ENCODE results near the gene GPATCH1.
"Not testable (repeated sequence)": the region's sequence is repeated elsewhere in the genome, so short reads cannot be mapped to it uniquely, and the experiment has no call there.

GPATCH1 gene

DNA sequence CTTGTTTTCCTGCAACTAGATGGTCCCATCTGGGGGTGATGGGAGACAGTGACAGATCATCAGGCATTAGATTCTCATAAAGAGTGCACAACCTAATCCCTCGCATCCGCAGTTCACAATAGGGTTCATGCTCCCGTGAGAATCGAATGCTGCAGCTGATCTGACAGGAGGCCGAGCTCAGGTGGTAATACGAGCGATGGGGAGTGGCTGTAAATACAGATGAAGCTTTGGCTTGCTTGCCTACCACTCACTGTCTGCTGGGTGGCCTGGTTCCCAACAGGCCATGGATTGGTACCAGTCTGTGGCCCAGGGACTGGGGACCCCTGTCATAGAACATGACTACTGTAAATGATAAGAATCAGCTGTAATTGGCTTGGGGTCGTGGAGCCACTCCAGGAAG lies 78.9 kb downstream of the GPATCH1 start:
- no peak for ATAC-seq

DNA sequence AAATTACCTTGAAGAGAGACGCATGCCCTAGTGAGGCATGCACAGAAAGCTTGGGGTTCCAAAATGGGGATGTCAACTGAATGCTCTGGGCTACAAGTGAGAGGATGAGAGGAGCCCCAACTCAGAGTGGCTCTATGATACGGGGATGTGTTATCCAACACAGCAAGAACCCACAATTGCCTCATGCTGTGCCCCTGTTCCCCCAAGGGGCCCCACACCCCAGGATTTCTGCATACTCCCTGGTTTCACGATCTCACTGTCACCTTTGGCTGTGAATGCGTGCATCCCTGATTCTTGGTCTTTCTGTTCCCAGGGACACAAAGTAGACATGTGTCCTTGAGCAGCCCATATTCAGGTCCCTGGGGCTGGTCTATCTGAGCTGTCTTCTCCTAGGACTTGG lies 80.2 kb downstream of the GPATCH1 start:
- ATAC-seq: no peak

DNA sequence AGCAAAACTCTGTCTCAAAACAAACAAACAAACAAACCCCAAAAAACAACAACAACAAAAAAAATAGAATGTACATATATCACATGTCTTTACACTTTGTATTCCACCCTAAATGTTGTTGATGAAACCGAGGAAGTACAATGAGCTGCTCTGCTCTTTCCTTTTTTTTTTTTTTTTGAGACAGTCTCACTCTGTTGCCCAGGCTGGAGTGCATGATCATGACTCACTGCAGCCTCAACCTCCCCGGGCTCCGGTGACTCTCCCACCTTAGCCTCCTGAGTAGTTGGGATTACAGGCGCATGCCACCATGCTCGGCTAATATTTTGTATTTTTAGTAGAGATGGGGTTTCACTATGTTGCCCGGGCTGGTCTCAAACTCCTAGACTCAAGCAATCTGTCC lies 82.5 kb downstream of the GPATCH1 start:
- no peak for ATAC-seq

DNA sequence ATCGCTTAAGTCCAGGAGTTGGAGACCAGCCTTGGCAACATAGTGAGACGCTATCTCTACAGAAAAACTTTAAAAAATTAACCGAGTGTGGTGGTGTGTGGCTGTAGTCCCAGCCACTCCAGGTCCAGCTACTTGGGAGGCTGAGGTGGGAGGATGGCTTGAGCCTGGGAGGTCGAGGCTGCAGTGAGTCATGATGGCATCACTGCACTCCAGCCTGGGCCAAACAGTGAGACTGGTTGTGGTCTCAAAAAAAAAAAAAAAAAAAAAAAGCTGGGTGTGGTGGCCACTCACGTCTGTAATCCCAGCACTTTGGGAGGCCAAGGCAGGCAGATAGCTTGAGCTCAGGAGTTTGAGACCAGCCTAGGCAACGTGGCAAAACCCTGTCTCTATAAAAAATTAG lies 85.1 kb downstream of the GPATCH1 start:
- ATAC-seq: not testable (repeated sequence)

DNA sequence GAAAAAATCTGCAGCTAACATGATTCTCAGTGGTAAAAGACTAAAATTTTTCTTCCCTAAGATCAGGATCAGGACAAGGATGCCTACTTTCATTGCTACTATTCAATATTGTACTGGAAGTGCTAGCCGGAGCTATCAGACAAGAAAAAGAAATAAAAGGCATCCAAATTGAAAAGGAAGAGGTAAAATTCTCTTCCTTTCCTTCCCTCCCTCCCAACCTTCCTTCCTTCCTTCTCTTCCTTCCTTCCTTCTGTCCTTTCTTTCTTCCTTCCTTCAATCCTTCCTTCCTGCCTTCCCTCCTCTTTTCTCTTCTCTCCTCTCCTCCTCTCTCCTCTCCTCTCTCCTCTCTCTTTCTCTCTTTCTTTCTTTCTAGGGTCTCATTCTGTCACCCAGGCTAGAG lies 86.5 kb downstream of the GPATCH1 start:
- ATAC-seq: no peak

DNA sequence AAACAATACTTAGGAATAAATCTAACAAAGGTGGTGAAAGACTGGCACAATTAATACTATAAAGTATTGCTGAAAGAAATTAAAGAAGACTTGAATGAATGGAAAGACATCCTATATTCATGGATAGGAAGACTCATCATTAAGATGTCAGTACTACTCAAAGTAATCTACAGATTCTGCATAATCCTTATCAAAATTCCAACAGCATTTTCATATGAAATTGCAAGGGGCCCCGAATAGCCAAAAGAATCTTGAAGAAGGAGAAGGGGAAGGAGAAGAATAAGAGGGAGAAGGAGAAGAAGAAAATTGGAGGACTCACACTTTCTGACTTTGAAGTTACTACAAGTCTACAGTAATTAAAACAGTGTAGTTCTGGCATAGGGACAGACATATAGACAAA lies 87.5 kb downstream of the GPATCH1 start:
- no peak for ATAC-seq

DNA sequence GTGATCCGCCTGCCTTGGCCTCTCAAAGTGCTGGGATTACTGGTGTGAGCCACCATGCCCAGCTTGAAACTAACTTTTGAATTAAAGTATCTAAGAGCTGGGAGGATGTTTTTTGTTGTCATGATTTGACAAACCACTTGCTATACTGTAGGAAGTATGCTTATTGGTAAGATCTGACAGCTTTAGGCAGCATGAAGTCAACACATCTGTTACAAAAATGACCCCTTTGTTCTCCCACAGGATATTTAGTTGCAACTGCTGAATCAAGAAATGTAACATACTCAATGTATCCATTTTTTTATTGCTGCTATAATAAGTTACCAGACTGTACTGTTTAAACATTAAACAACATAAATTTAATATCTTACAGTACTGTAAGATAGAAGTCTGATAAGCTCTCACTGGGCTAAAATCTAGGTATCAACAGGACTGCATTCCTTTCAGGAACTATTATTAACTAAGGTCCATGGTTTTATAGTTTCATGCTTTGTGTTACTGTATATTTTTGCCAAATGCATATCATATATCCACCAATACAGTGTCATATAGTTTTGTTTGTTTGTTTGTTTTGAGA lies 90.3 kb downstream of the GPATCH1 start:
- no peak for ATAC-seq

DNA sequence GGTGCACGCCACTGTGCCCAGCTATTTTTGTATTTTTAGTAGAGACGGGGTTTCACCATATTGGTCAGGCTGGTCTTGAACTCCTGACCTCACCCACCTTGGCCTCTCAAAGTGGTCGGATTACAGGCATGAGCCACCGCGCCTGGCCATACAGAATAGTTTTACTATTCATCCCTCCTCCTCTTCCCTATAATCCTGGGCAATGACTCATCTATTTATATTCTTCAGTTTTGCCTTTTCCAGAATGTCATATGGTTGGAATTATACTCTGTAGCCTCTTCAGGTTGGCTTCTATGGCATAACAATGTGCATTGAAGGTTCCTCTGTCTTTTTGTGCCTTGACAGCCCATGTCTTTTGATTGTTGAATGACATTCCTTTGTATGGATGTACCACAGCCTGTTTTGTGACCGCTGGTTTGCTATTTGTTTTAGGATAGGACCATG lies 91.0 kb downstream of the GPATCH1 start:
- no peak for ATAC-seq

DNA sequence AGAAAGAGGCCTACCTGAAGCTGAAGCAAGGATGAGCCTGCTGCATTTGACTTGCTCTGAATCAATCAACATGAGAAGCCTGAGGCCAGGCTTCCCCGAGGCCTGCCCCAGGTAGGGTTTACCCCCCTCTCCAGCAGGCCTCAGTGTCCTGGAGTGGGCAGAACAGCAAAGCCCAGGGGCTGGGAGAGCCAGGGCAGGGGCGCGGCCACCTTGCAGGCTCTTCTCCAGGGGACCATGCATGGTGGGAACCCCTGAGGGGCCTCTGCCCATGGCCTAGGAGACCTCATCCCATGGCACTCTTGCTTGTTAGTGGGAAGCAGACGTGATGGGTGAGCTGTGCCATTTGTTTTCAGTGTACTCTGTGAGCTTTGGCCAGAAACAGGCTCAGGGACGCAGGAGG lies 93.2 kb downstream of the GPATCH1 start:
- ATAC-seq: no peak

DNA sequence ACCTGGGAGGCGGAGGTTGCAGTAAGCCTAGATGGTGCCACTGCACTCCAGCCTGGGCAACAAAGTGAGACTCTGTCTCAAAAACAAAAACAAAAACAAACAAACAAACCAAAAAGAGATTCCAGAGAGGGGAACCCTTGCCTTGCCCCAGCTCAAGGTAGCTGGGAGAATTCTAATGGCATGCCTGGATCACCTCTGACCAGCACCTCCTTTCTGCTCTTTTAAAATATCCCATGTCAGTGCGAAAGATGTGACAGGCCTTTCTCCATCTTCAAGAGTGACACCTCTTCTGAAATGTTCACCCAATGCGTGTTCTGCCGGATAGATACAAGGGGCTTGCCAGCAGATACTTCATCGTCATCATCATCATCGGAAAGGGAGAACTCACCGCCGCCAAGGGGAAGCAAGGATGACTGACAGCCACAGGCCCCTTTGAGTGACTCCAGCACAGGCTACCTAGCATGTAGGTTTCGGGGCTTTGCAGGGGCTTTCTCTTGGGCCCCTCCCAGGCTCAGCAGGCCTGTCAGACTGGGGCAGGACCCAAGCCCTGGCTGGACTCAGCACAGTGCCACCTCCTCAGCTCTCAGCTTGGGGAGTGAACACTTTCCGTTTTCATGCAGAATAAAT lies 94.3 kb downstream of the GPATCH1 start:
- no peak for ATAC-seq

DNA sequence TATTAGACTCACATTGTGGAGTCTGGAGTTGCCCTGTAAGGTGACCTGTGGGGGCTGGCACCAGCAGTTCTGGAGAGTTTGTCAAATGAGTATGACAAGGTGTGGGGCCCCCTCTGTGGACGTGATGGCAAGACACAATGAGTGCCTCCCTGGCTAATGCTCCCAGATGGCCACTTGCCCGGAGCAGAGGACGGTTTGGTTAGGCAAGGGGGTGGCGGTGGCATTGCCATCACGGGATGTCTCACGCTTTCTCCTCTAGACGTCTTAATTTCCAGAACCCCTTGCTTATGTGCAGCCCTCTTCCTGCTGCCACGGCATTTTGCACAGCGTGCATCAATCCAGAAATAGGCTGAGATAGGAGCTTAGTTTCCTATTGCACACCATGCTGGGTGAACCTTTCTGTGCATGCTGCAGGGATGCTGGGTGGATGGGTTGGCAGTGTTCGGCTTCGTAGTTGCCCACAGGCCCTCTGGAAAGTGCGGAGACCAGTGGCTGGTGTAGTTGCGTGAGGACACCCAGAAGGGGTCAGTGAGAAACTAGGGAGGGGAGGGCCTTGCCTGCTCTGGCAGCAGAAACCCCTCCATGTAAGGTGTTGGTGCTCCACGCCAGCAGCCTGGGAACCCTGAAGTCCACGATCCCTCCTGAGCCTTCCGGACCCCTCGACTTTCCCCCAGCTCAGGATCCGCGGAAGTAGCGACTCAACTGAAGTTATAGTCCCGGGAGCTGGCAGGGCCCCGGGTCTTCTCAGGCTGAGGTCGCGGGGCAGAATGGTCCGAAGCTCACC lies 95.1 kb downstream of the GPATCH1 start:
- no peak for ATAC-seq

DNA sequence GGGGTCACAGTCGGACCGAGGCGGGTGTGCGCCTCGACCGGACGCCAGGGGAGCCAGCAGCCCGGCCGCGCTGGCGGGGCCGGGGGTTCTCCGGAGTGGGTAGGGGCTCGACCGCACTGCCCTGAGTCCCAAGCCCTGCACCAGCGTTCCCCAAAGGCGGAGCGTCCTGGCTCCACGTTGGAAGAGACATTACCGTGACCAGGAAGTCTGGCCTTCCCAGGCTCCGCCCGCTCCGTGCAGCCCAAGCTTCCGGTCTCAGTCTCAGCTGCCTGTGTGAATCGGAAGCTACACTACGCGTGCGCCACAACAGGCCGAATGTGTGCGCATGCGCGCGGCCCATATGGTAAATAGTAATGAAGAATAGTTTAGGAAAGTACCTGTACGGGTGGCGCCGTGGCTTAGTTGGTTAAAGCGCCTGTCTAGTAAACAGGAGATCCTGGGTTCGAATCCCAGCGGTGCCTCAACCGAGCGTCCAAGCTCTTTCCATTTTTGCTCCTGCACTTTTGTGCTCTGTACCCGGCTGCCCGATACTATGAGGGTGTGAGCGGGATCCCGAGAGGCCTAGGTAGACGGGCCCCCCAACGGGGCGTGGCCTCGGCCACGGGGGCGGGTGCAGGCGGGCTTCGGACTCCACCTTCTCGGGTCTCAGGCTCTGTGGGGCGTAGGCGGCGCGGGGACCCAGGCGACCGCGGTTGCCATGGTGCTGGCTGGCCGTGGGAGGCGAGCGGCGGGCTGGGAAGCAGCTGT lies 95.9 kb downstream of the GPATCH1 start:
- peak; percentile 88 to 92 for ATAC-seq

DNA sequence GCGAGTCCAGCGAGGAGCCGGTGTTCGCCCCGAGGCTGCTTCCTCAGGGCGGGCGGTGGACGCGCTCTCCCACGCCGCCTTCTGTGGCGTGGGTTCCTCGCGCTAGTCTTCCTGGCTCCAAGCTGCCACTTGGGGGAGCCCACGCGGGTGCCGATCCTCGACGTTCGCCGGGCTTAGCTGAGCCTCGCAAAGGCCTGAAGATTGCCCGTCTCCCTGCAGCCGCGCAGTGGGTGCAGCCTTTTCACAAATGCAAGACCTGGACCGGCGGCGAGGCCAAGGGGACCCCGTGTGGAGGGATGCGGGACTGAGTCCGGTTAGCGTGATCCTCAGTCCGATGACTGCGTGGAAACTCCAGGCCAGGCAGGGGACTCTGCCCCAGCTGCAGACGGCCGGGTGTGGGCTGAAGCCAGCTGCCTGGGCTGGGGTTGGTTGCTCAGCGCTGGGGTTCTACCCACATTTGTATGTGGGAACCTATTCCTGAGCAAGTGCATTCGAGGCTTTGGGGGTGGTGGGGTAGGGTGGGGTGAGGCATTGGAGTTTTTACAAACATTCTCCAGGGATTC lies 96.5 kb downstream of the GPATCH1 start:
- no peak for ATAC-seq
